IMR-90 (cell line): ENCODE data around the gene MZF1. TPM values are rescaled to one million over a fixed set of nuclear protein-coding genes. Genes with fewer than 3 reads are reported as not detected.
A peak's percentile ranks its signal among the peaks of the same experiment; 100 is the strongest.

Experiments
- ATAC-seq: fragments of 200-7000 bp; cut with Tn5 transposase; 2 replicates; pipeline ENCODE4 v1.9.1; 2020; ENCODE audit warnings: low read depth, mild to moderate bottlenecking, moderate library complexity
- BruUV-seq: library from RNA; stranded (reverse); fragments of 400-500 nt; replicated peaks from 2 replicates; lab custom pipeline; 2021; lab: Mats Ljungman, UMichigan
- CTCF ChIA-PET: fragments of 300-600 bp; formaldehyde crosslinking; extraction: SDS; loops from one replicate; lab custom pipeline; 2021; ENCODE audit warnings: antibody characterized with exemption; lab: Yijun Ruan, JAX
- POLR2A ChIA-PET: fragments of 300-600 bp; sonication (Branson Sonifier 250); formaldehyde crosslinking; loops from one replicate; lab custom pipeline; 2022; ENCODE audit warnings: antibody characterized with exemption; ENCODE audit not compliant: unreplicated experiment; lab: Charles Lee
- DNase-seq: peaks from one replicate; pipeline ENCODE4 v3.0.0; 2013
- H2AFZ ChIP-seq: replicated peaks from 2 replicates; pipeline ENCODE3; 2013; ENCODE audit warnings: low read length, mild to moderate bottlenecking; ENCODE audit not compliant: poor library complexity
- H2AK5ac ChIP-seq: 2 replicates; pipeline ENCODE4 v1.6.1; 2013; ENCODE audit warnings: low read depth, low read length, inconsistent platforms
- H2AK9ac ChIP-seq: replicated peaks from 2 replicates; pipeline ENCODE3; 2013; ENCODE audit warnings: mild to moderate bottlenecking, low read depth, low read length, moderate library complexity; ENCODE audit not compliant: poor library complexity
- H2BK120ac ChIP-seq: 2 replicates; pipeline ENCODE4 v1.6.1; 2013; ENCODE audit warnings: low read depth, low read length, inconsistent platforms
- H2BK15ac ChIP-seq: 3 replicates; pipeline ENCODE4 v1.6.1; 2013; ENCODE audit warnings: low read depth, low read length, inconsistent platforms
- H2BK20ac ChIP-seq: 2 replicates; pipeline ENCODE4 v1.6.1; 2013; ENCODE audit warnings: low read depth, mild to moderate bottlenecking, inconsistent platforms, low read length, moderate library complexity
- H2BK5ac ChIP-seq: 2 replicates; pipeline ENCODE4 v1.6.1; 2013; ENCODE audit warnings: mild to moderate bottlenecking, low read depth, low read length, inconsistent platforms; ENCODE audit not compliant: poor library complexity, severe bottlenecking
- H3K14ac ChIP-seq: replicated peaks from 2 replicates; pipeline ENCODE4 v1.6.1; 2013; ENCODE audit warnings: low read depth, low read length, inconsistent platforms
- H3K18ac ChIP-seq: 2 replicates; pipeline ENCODE4 v1.6.1; 2013; ENCODE audit warnings: low read depth, low read length, control low read depth
- H3K23ac ChIP-seq: 2 replicates; pipeline ENCODE4 v1.6.1; 2013; ENCODE audit warnings: low read depth, low read length, inconsistent platforms
- H3K27ac ChIP-seq: 2 replicates; pipeline ENCODE4 v1.5.1; 2013; ENCODE audit warnings: mild to moderate bottlenecking, control low read depth, low read length; ENCODE audit not compliant: insufficient read depth
- H3K27me3 ChIP-seq: 2 replicates; pipeline ENCODE4 v1.6.1; 2013; ENCODE audit warnings: low read length; ENCODE audit not compliant: control insufficient read depth, insufficient read depth
- H3K36me3 ChIP-seq: 2 replicates; pipeline ENCODE4 v1.6.1; 2013; ENCODE audit warnings: low read length, mixed read lengths; ENCODE audit not compliant: control insufficient read depth, insufficient read depth
- H3K4ac ChIP-seq: 2 replicates; pipeline ENCODE4 v1.6.1; 2013; ENCODE audit warnings: low read depth, low read length, inconsistent platforms
- H3K4me1 ChIP-seq: 2 replicates; pipeline ENCODE4 v1.6.1; 2013; ENCODE audit warnings: low read length, mixed read lengths; ENCODE audit not compliant: control insufficient read depth, insufficient read depth
- H3K4me2 ChIP-seq: 2 replicates; pipeline ENCODE4 v1.6.1; 2013; ENCODE audit warnings: low read depth, mild to moderate bottlenecking, control low read depth, low read length, moderate library complexity
- H3K4me3 ChIP-seq: 2 replicates; pipeline ENCODE4 v1.5.1; 2013; ENCODE audit warnings: low read depth, mild to moderate bottlenecking, control low read depth, low read length, moderate library complexity; ENCODE audit not compliant: insufficient read depth
- H3K56ac ChIP-seq: 2 replicates; pipeline ENCODE4 v1.6.1; 2013; ENCODE audit warnings: low read length, inconsistent platforms; ENCODE audit not compliant: insufficient read depth; ENCODE audit errors: extremely low read depth
- H3K79me1 ChIP-seq, 2 experiments: 2 replicates each; pipeline ENCODE4 v1.6.1; 2013; ENCODE audit warnings: low read length in 2 of 2, inconsistent platforms in 1 of 2, low read depth in 1 of 2
- H3K9ac ChIP-seq: 2 replicates; pipeline ENCODE4 v1.6.1; 2013; ENCODE audit warnings: low read depth, low read length, control low read depth
- H3K9me1 ChIP-seq: 2 replicates; pipeline ENCODE4 v1.6.1; 2013; ENCODE audit warnings: low read length, inconsistent platforms; ENCODE audit not compliant: insufficient read depth
- H3K9me3 ChIP-seq: 2 replicates; pipeline ENCODE4 v1.6.1; 2013; ENCODE audit warnings: low read length; ENCODE audit not compliant: control insufficient read depth, insufficient read depth
- H4K20me1 ChIP-seq: 2 replicates; pipeline ENCODE4 v1.6.1; 2013; ENCODE audit warnings: low read length, inconsistent platforms; ENCODE audit not compliant: insufficient read depth
- H4K5ac ChIP-seq: 2 replicates; pipeline ENCODE4 v1.6.1; 2013; ENCODE audit warnings: mild to moderate bottlenecking, low read depth, low read length, control low read depth
- H4K8ac ChIP-seq, 2 experiments: 2 replicates each; pipeline ENCODE4 v1.6.1; 2013; ENCODE audit warnings: low read depth in 2 of 2, low read length in 2 of 2, control low read depth in 1 of 2, inconsistent platforms in 1 of 2
- H4K91ac ChIP-seq: 2 replicates; pipeline ENCODE4 v1.6.1; 2013; ENCODE audit warnings: low read depth, low read length, inconsistent platforms; ENCODE audit not compliant: insufficient read depth
- BHLHE40 ChIP-seq: fragments of 150-350 bp; IDR thresholded peaks from 2 replicates; pipeline ENCODE4 v1.6.1; 2016; ENCODE audit warnings: mild to moderate bottlenecking, low read depth, low read length
- MAZ ChIP-seq: IDR thresholded peaks from 2 replicates; pipeline ENCODE4 v1.6.1; 2012; ENCODE audit warnings: low read depth, mild to moderate bottlenecking, low read length, improper control_type of control experiment, moderate library complexity, borderline replicate concordance
- NFE2L2 ChIP-seq: fragments of 150-350 bp; IDR thresholded peaks from 2 replicates; pipeline ENCODE4 v1.6.1; 2016; ENCODE audit warnings: low read depth, mild to moderate bottlenecking, low read length
- RCOR1 ChIP-seq: IDR thresholded peaks from 2 replicates; pipeline ENCODE4 v1.6.1; 2012; ENCODE audit warnings: mild to moderate bottlenecking, low read length, improper control_type of control experiment; ENCODE audit not compliant: insufficient replicate concordance
- SMC3 ChIP-seq: fragments of 150-350 bp; IDR thresholded peaks from 2 replicates; pipeline ENCODE4 v1.6.1; 2016; ENCODE audit warnings: low read depth, mild to moderate bottlenecking, antibody characterized with exemption, low read length, moderate library complexity
- WGBS, 2 experiments: methylation state at CpG; one replicate each; pipeline versions ENCODE4 v1.1.5 to v1.1.7; 2013; ENCODE audit warnings: missing lambda C conversion rate in 2 of 2; ENCODE audit not compliant: insufficient read length in 1 of 2; ENCODE audit errors: extremely low coverage in 2 of 2; 5-methylcytosine and 5-hydroxymethylcytosine counted together
- dilution Hi-C: fragments of 300-500 bp; cut with HindIII; formaldehyde crosslinking; loops from one replicate; pipeline ENCODE4 v1.14.3; 2018; ENCODE audit warnings: low sequenced_read_pairs; ENCODE audit not compliant: unreplicated experiment
- in situ Hi-C: fragments of 300-500 bp; cut with MboI; formaldehyde crosslinking; loops from 3 replicates; pipeline ENCODE4 v1.14.3; 2019; ENCODE audit warnings: low sequenced_read_pairs, inconsistent platforms, mixed read lengths
- intact Hi-C: fragments of 100-400 bp; cut with micrococcal nuclease; formaldehyde crosslinking; loops from 2 replicates; pipeline ENCODE4 v1.10.0; 2022
- polyA plus RNA-seq, 3 experiments: library from polyadenylated mRNA; depleted of rRNA; stranded (reverse); fragments of >200 nt; gene quantifications; 2 replicates each; pipeline ENCODE4 v1.2.3, GENCODE V29; 2012; ENCODE audit warnings: low replicate concordance in 1 of 3
- total RNA-seq: library from RNA; depleted of rRNA; stranded (reverse); fragments of >200 nt; gene quantifications from 2 replicates; pipeline ENCODE4 v1.2.3, GENCODE V29; 2012
- TF ChIP-seq, protein P1 (sequence below): fragments of 150-350 bp; IDR thresholded peaks from 2 replicates; pipeline ENCODE4 v1.6.1; 2017; ENCODE audit warnings: mild to moderate bottlenecking, antibody characterized with exemption, low read length, low read depth
- TF ChIP-seq, protein P2 (sequence below): fragments of 150-350 bp; IDR thresholded peaks from 2 replicates; pipeline ENCODE4 v1.6.1; 2016; ENCODE audit warnings: low read depth, mild to moderate bottlenecking, low read length, moderate library complexity, borderline replicate concordance

MZF1 gene
- total and polyA plus RNA-seq, 2 of the 4 experiments (the other 2 are of a cell fraction), result 3.4 to 15.0 TPM

DNA sequence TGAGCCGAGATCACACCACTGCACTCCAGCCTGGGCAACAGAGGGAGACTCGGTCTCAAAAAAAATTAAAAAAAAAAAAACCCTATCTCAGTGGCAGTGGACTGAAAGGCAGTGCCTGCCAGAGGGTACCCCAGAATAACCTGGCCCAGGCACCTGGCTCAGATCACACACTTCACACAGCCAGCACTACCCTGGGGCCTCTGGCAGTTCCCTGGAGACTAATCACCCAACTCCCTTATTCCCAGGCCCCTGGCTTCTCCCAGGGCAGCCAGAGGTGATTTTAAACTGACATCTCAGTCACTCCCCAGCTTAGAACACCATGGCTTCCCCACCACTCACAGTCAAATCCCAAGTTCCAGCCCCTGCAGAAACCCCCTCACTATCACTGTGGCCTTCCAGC is 57.9 kb downstream of the MZF1 start:
- ChIA-PET CTCF (no interaction called here), POLR2A (no interaction called here)
- ATAC-seq (no peak), DNase-seq (no peak)
- Histone ChIP-seq H3K4me3 (no peak overlapping the region), H2BK120ac (no peak overlapping the region), H2AK9ac (peak overlapping the region; percentile 5), H2BK15ac (no peak overlapping the region), H4K91ac (no peak overlapping the region), H3K79me1 (peaks cover 4 to 63% of the 10 kb centered on the region in 2 experiments; a peak in 3 of 4 replicates), H3K36me3 (peaks cover 18% of the 10 kb centered on the region), H3K14ac (no peak overlapping the region), H3K4me2 (no peak overlapping the region), H3K4me1 (peaks cover 6% of the 10 kb centered on the region), H3K23ac (no peak overlapping the region), H3K9me1 (peaks cover 8% of the 10 kb centered on the region), H4K20me1 (peaks cover 26% of the 10 kb centered on the region), H3K18ac (no peak overlapping the region), H4K5ac (no peak overlapping the region), H3K9ac (no peak overlapping the region), H3K56ac (no peak overlapping the region), H3K9me3 (no peaks in the 10 kb centered on the region), H4K8ac (no peak overlapping the region), H2AFZ (no peak overlapping the region), H3K27ac (no peak overlapping the region), H3K27me3 (no peaks in the 10 kb centered on the region), H2BK20ac (no peak overlapping the region), H3K4ac (no peak overlapping the region), H2AK5ac (no peak overlapping the region), H2BK5ac (no peak overlapping the region)
- intact Hi-C loops (loop anchor here (5.0 kb wide), 1 partner anchor 208 kb away; the partner anchor contains the start of gene ERVK3-1), in situ Hi-C loops (no loop called here), dilution Hi-C loops (no loop called here)
- TF ChIP-seq MAZ, result no peak
- no peak for TF ChIP-seq SMC3
- TF ChIP-seq, protein P1, sequence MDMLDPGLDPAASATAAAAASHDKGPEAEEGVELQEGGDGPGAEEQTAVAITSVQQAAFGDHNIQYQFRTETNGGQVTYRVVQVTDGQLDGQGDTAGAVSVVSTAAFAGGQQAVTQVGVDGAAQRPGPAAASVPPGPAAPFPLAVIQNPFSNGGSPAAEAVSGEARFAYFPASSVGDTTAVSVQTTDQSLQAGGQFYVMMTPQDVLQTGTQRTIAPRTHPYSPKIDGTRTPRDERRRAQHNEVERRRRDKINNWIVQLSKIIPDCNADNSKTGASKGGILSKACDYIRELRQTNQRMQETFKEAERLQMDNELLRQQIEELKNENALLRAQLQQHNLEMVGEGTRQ, result no peak
- TF ChIP-seq, protein P2, sequence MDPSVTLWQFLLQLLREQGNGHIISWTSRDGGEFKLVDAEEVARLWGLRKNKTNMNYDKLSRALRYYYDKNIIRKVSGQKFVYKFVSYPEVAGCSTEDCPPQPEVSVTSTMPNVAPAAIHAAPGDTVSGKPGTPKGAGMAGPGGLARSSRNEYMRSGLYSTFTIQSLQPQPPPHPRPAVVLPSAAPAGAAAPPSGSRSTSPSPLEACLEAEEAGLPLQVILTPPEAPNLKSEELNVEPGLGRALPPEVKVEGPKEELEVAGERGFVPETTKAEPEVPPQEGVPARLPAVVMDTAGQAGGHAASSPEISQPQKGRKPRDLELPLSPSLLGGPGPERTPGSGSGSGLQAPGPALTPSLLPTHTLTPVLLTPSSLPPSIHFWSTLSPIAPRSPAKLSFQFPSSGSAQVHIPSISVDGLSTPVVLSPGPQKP, result no peak
- TF ChIP-seq RCOR1, result no peak
- TF ChIP-seq NFE2L2, result no peak
- TF ChIP-seq BHLHE40, result no peak
- no TSS peak for BruUV-seq
- no CpG with 5 or more reads among the region's 2 CpGs for WGBS, 2 experiments
